GM21447 (cell line): Measurements from ENCODE around the gene IFNG-AS1.

ENCODE experiments used
- ATAC-seq: cut with Tn5 transposase; IDR thresholded peaks from one replicate; pipeline ENCODE4 v1.9.1; 2021; ENCODE audit not compliant: unreplicated experiment

Gene IFNG-AS1

DNA sequence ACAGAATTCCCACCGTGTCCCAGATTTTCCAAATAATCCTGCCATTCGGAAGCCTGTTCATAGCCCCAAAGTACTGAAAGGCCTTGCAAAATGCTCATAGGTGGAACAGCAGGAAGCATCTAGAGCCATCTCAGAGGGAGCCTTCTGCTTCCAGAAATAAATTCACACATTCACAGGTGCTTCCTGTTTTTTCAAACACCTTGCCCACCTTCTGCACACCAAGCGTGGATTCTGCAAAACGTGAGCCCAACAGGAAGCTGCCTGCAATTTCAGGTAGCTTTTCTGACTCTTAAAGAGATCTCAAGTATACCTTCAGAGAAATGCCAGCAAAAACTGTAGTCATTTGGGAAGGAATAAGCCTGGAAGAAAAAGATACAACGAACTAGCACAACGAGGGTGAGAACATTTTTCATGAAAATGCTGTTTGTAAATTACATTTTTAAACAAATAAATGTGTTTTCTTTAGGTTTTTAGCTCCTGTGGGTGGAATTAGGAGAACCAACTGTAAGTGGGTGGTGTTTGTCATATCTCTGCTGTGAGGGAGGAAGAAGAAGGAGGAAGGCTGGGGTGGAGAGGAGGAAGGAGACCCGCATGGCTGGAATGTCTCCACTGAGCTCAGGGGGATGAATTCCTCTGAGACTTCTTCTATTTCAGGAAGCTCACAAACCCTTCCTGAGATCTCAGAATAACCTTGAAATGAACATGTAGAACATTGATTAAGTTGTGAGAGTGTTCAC is at the start of gene IFNG-AS1:
TSS of gene IFNG-AS1 (plus strand) at position 264 of the 737 bp plus-strand sequence.
- peak; percentile 61 for ATAC-seq

DNA sequence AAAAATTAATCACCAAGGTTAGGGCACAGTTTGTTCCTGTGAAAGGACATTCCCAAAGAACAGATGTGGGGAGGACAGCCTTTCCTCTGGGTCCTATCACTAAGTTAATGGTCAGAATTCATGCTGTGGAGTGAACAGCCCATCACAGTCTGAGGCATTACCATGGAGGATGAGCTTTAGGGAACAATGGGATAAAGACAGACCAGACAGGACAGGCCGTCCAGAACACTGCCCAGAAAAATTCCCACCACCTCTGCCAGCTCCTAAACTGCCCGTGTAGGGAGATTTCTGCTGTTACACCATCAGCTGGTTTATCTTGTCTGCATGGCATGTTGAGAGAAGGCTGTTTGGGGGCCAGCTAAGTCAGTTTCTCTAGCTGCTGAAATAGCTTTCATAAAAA is 49.6 kb upstream of the IFNG-AS1 start:
- ATAC-seq, result no peak

DNA sequence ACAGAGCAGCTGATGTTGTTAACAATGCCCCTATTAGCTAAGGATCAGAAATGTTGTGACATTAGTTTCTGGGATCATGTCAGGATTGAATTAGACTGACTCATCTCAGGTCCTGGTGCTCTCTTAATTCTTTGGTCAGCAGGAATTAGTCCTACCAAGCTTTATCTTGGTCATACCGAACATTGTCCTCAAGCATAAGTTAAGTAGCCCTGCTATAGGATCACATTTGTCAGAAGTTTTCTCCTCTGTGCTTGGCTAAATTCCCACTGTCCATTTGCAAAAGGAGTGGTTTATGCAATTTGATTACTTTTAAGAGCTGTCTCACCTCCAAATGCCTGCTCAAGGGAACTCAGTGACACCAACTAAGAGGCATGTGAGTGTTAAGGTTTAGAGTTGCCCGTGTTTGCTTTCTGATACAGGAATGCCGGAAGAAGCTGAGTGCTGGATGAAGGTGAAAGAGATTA is 48.4 kb upstream of the IFNG-AS1 start:
- no peak for ATAC-seq

DNA sequence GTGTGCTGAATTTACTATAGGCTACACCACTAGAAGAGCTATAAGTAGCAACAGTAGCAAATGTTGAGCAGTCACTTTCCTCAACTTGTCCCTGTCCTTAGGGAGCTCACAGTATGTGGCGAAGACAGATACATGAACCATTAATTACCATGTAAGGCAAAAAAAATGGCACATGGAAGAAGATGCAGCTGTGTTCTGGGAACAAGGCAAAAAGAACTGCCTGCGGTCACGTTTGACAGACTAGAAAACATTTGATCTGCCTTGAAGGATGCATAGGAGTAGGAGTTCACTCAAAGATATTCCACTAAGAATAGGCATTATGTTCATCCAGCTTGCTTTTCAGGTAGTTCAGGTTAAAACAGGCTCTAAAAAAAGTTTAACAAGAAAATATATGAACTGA is 46.5 kb upstream of the IFNG-AS1 start:
- ATAC-seq, result no peak

DNA sequence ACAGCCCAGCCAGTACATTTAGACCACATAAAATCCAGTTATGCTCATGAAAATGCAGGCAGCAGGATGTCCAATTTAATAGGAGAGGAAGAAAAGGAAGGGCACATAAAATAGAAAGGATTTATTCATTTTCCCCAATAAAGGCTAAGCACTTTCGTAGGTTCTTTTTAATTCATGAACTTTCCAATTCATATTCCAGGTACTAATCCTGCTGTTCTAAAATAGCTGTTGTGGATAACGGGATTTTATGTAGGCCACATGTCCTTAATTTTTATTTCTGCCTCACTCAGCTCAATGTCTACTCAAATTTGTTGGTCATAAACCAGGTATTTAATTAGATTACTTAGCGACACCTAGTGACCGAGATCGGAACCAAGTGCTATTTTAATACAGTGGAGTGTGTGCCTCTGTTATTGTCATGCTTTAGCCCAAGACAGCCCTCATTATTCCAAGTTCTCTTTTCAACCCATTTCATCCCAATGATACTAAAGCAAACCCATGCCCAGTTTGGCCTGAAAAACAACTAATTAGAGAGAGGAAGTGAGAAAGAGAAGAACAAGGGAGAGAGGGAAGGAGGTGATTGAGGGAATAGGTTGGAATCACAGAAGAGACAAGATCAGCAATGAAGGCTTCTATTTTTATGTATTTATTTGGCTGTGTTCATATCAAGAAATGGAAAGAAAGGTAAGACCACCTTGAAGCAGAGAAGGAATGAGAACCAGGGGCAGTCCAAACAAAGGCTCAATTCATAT is 45.9 kb upstream of the IFNG-AS1 start:
- peak; percentile 79 for ATAC-seq

DNA sequence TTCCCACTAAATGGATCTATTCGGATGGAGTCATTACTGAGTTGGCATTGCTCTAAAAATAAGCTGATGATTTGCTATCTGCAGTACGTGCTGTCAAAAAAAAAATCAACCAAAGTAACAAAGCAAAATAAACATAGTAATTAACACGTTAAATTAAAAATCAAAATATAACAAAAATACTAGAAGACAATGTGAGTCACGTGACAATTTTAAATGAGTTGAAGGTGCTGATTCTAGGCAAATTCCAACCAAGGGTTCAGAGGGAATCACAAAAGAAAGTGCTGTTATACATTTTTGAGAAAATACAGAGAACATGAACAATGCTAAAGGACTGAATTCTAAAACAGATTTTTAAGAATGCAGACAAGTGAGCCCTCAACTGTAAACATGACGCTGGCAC is 45.2 kb upstream of the IFNG-AS1 start:
- no peak for ATAC-seq

DNA sequence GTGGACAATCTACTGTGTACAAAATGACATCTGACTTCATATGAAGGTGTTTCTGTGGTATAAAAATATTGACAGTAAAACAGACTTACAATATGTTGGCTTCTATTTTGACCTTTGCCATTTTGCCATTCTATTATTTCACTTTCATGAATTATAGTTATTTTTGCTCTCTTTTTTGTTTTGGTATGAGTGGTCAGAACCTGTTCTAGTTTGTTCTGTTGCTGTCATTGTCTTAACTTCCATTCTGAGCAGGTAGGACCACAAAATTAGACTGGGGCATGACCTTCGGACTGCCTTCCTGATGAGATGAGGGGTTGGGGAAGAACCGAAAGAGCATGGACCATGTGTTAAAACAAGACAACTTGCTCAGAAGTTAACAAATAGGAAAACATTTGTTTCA is 36.5 kb upstream of the IFNG-AS1 start:
- no peak for ATAC-seq

DNA sequence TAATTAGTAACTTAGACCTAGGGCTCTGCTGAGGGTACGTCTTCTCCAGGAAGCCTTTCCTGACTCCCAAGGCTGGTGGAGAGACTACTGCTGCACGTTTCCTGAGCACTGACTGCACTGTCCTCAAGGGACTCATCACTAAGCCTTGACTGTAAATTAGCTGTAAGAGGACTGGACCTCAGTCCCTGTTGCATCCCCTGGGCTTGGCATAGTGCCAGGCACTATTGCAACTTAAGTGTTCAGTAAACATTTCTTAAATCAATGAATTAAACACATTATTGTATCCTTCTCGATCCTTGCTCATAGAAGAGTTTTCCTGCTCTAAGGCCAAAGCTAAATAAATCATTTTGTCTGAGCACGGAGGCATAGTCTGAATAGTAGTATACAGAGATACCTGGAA is 31.9 kb upstream of the IFNG-AS1 start:
- ATAC-seq, result no peak

DNA sequence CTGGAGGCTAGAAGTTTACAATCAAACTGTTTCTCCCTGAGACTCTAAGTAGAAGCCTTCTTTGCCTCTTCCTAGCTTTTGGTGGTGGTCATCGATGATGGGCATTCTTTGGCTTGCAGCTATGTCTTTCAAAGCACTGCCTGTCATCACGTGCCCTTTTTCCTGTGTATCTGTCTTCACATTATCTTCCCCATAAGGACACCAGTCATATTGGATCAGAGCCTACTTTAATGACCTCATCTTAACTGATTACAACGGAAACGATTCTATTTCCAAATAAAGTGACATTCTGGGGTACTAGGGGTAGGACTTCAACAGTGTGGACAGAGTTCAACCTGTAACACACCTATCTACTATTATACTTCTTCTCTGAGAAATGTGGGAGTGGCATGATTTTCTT is 31.1 kb upstream of the IFNG-AS1 start:
- ATAC-seq, result no peak

DNA sequence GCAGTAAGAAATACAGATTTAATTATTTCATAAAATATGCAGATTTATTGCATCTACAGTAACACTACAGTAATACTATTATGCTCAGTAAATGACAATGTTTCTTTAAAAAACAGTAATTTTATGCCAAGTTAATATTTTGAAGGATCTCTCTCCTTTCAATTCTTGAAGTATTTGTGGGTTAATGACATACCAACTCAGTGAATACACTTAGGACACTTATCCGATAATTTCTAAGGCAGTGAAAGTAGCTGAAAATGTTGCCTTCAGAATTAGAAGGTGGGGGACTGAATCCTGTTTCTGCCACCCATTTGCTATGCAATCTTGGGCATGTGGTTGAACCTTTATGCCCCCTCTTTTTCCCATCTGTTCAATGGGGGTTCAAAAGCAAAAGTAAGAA is 24.8 kb upstream of the IFNG-AS1 start:
- no peak for ATAC-seq

DNA sequence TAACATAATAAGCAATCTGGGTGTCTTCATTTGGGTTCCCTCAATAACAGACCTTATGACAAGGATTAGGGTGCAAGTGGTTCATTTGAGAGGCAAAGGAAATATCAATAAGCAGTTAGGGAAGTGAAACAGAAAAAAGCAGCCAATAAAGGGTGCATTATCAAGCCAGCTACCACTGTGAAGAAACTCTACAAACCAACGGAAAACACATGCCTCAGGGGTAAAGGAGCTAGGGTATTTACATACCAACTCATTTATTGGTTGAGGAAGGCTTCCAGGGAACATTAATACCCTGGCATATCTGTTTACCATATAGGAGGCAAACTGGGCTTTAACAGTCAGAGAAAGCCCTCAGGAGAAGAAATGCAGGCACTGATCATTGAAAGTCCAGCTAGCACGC is 22.7 kb upstream of the IFNG-AS1 start:
- ATAC-seq, result peak; percentile 74

DNA sequence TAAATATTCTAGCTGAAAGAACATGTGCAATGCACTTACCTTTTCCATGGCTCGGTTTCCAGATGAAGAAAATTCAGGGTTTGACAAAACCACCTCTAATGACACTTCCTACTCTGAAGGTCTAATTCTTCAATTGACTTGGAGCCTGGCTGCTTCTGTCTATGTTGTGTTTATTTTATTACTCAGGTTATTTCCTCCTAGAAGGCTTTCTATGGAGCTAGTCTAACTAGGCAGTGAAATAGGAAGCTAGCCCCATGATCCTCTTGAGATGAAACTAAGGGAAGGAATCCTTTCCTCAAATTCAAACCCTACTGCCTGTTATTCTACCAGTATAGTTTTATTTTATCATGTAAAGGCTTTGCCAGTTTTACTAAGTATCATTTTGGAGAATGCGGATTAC is 20.9 kb upstream of the IFNG-AS1 start:
- ATAC-seq, result no peak

DNA sequence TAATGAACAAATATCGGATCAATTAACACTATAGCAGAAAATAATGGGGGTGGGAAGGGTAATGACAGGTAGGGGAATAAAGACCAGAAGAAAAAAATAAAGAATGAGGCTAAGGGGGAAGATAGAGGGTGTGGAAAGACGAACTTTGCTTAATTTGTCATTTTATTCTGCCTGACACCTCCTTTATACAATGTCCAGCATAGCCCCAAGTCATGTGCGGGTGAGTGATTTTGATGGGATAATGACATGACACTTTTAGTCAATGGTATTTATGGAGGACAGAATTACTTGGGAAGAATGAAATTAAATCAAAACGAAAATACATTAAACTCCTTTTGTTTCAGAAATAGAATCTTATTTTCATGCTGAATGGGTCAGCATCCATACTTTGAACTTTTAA is 20.5 kb upstream of the IFNG-AS1 start:
- no peak for ATAC-seq

DNA sequence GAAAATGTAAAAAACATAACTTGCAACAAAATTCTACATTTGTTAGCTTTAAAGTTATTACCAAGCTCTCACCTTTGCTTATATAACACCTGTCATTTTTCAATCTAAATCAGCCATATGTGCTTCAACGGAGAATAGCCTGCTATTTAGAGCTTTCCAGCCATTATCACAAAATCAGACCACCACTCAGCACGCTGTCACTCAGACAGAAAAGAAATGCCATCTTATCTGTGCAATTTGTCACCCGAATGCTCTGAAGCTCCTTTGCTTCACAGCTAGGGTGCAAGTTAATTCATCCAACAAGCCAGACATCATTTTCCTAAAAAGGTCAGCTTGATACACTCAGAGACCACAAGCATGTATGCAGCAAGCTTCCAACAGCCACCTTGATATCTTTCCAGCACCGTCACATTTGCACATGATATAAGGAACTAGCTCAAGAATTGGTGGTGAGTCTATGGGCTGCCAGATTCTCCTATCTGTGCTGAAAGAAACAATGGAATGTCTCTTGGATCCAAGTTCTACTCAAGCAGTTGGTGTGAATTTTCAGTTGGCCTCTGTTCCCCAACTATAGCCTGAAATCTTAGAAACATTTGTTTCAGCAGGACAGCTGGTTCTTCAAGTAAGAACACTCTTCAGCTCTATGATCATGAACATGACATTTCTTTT is 20.0 kb upstream of the IFNG-AS1 start:
- ATAC-seq, result no peak

DNA sequence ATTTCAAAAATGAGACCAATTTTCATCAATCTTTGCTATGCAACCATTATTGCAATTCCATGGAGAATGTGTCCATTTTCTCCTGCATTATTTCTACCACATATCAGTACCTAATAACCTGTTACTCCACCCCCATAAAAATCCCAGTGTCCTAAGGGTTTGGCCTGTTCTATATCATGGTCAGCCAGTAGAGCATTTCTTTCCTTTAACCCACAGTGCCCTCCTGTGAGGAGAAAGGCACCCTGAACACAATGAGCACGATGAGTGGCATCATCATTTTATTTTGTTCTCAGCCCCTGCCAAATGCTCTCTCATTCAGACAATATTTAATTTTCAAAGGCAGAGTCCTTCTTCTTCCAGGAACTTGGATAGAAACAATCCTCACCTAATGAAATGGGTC is 11.6 kb upstream of the IFNG-AS1 start:
- no peak for ATAC-seq

DNA sequence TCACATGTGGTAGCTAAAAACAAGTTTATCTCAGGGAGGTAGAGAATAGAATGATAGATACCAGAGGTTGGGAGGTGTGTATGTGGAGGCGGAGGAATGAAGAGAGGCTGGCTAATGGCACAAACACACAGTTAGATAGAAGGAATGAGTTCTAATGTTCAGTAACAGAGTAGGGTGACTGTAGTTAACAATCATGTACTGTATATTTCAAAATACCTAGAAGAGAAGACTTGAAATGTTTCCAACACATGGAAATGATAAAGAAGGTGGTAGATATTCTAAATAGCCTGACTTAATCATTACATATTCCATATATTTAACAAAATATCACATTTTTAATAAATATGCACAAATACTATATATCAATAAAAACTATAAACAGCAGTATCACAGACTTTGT is 8.9 kb upstream of the IFNG-AS1 start:
- ATAC-seq, result no peak

DNA sequence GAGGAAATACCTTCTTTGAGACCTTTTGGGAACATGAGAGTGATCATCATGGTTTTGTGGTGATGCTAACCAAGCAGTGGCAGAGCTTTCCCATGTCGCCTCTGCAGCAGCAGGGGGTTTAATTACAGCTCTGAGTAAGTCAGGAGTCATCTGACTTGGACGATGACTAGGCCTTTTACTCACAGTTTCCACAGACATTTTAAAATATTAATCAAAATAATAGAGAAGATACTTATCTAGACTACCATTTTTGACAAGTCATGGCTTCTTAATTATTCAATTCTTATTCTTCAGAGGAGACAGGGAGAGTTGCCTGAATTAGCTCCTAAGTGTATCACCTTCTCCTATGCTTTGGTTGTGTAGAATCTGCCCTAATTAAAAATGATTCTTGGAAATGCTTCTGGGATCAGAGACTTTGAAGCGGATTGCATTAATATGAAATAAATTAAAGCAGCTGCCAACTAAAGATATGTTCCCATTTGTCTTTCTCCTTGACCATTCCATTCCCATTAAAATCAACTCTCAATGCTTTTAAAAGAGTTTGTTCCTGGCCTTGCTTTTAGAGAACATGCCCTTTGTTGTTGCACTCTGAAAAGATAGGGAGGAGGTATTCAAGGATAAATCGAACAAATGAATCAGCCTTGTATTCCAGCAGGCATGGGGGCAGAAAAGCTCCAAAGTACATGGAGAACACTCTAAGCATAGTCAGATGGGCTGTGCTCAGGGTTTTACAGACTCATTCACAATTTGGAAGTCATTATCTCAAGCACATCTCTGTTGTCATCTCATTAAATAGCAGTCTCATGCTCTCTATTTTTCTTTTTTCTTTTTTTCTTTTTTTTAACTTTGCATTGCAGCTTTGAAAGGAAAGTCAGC is 7.7 kb upstream of the IFNG-AS1 start:
- no peak for ATAC-seq

DNA sequence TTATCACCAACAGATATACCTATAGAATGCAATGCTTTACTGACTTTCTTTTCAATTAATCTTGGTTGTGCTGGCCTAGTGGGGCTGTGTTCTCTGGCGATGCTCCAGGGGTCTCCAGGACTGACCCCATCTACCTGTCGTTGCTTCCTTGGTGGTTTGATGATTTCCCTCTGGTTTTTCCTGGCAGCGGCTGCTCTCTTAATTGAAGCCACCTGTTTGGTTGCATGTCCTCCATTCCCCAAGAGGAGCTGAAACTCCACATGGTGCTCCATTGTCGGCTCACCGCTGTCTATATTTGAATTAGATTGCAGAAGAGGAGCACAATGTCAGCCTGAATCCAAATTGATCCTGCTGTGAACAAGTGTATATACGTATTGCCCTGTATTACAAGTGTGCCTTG is 7.1 kb upstream of the IFNG-AS1 start:
- no peak for ATAC-seq

DNA sequence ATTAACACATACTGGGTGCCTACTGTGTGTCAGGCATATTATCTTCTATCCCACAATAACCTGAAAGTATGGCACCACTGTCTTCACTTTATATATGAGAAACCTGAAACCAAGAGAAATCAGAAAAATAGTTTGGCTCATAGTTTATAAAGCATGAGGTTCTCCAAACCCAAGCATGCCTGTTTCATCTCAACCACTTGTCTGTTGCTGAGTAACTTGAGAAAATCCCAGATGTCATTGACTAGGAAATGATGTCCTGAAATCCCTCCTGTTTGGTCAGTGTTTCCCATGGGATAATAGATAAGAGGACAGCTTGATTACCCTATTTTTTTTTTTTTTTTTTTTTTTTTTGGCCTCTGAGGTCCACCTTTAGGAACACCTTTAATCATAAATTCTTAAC is 2.6 kb upstream of the IFNG-AS1 start:
- ATAC-seq, result no peak

DNA sequence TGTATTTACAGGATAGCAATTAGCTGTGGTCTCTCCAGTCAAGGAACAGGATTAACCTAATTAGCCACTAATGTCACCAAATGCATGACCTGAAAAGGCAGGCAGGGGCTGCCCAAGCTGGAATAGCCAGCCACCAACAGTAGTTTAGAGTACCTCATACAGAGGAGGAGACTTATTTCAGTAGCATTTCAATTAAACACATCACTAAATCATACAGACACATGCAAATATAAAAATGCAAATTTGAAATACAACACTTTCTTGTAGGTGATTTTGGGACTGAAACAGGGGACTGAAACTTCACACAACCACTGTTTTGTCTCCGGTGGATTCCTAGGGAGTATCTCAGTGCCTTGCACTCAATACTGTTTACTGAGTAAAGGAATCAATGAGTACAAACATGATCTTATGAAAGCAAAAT is 636 bp upstream of the IFNG-AS1 start:
- peak; percentile 74 for ATAC-seq

DNA sequence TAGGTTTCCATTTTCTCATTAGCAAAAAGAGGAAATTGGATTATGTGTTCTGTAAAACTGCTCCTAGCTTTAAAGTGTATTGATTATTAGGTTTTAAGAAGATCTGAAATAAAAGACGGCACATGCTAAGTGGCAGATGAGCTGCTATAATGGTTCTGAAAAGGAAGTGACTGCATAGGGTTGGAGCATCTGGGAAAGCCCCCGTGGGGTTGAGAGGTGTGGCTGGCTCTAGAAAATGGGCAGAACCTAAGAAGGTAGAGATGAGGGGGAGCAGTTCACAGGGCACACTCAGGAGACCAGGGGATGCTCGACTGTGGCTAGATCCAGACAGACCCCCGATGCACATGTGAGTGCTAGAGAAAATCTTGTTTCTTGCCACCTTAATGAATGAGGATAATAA is 1.9 kb downstream of the IFNG-AS1 start:
- peak; percentile 57 for ATAC-seq
